Caki2 (cell line): ENCODE results near the gene CDK4. TPM values are rescaled to one million over a fixed set of nuclear protein-coding genes. Genes with fewer than 3 reads are reported as not detected.
"Not testable (repeated sequence)": the region's sequence is repeated elsewhere in the genome, so short reads cannot be mapped to it uniquely, and the experiment has no call there.

Experiments
- DNase-seq: peaks from one replicate; pipeline ENCODE4 v3.0.0-alpha.2; 2015; ENCODE audit warnings: low read depth
- in situ Hi-C: cut with HindIII; loops from 2 replicates; pipeline ENCODE4 v1.10.0; 2016; ENCODE audit warnings: low sequenced_read_pairs, low pct_unique_long_range_greater_than_20kb, mixed read lengths
- total RNA-seq: library from RNA; depleted of rRNA; stranded (reverse); fragments of >200 nt; shearing (Covaris generic); gene quantifications from 2 replicates; pipeline ENCODE4 v1.2.3, GENCODE V29; 2014; ENCODE audit warnings: low replicate concordance

CDK4 gene
- total RNA-seq, 1 experiment from 2014 or later = 654 TPM

GRCh38 chr12:57720606-57721595 lies 31.2 kb downstream of the CDK4 start:
- no peak for DNase-seq
- in situ Hi-C loops = no loop called here

GRCh38 chr12:57719777-57720605 lies 32.1 kb downstream of the CDK4 start:
- in situ Hi-C loops = no loop called here

GRCh38 chr12:57718641-57719528 lies 33.2 kb downstream of the CDK4 start:
- in situ Hi-C loops = no loop called here

More at GRCh38 chr12:57719777-57720605, 32.1 kb downstream of the CDK4 start:
- no peak for DNase-seq

DNA sequence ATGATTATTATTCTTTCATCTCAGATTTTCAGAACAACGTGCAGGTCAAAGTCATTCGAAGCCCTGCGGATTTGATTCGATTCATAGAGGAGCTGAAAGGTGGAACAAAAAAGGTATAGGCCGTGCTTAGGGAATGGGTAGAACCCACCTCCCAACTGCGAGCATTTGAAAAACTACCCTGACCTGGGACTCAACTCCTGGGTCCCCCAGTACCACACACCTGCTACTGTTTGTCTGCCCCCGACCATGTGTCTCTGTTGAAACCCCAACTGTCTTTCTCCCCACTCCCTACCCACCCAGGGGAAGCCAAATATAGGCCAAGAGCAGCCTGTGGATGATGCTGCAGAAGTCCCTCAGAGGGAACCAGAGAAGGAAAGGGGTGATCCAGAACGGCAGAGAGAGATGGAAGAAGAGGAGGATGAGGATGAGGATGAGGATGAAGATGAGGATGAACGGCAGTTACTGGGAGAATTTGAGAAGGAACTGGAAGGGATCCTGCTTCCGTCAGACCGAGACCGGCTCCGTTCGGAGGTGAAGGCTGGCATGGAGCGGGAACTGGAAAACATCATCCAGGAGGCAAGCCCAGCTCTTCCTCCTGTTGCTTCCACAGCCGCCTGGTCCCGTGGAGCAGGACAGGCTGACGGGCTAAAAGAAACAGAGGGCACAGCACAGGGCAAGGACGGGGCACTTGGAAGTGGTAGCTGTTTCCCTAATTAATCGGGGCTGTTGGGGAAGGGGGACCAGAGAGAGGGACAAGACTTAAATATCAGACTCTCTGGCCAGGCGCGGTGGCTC lies 34.1 kb downstream of the CDK4 start:
- DNase-seq = no peak
- in situ Hi-C loops = no loop called here

More at GRCh38 chr12:57718641-57719528, 33.2 kb downstream of the CDK4 start:
- DNase-seq = no peak

GRCh38 chr12:57717131-57717530 lies 35.0 kb downstream of the CDK4 start:
- no peak for DNase-seq
- in situ Hi-C loops = no loop called here

DNA sequence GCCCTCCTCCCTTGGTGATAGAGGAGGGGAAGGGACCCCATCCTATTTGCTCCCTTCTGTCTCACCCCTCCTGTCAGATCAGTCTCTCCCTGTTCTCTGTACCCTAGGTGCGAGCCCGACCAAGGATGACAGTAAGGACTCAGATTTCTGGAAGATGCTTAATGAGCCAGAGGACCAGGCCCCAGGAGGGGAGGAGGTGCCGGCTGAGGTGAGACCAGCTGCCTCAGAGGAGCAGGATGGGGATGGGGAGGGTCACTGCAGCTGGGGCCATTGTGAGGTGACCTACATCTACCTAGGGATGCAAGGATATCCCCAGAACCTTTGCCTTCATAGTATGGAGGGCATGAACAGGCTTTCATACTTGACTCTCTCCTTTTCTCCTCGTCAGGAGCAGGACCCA lies 35.8 kb downstream of the CDK4 start:
- no peak for DNase-seq
- in situ Hi-C loops = no loop called here

GRCh38 chr12:57715786-57716185 lies 36.3 kb downstream of the CDK4 start:
- no peak for DNase-seq
- in situ Hi-C loops = no loop called here

GRCh38 chr12:57715036-57715748 lies 36.9 kb downstream of the CDK4 start:
- in situ Hi-C loops, DNase-seq: not testable (repeated sequence)

DNA sequence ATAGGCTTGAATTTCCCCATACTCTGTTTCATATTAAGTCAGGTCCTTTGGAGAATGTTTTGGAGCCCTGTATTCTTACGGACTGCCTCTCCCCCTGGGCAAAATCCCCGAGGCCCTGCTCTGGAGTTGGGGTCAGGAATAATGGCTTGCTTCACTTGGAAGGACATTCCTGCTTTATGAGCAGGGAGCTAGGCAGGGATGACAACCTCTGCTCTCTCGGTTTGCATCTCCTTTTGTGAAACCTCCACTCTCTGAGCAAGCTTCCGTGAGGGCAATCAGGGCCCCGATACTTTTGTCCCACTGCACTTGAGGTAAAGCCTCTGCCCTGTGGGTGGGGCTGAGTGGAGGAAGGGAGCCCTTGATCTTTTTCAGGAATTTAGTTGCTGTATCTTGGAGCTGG lies 38.9 kb downstream of the CDK4 start:
- in situ Hi-C loops = no loop called here

GRCh38 chr12:57712701-57713100 lies 39.4 kb downstream of the CDK4 start:
- DNase-seq = no peak
- in situ Hi-C loops = no loop called here

More for the DNA sequence above, 38.9 kb downstream of the CDK4 start:
- no peak for DNase-seq

DNA sequence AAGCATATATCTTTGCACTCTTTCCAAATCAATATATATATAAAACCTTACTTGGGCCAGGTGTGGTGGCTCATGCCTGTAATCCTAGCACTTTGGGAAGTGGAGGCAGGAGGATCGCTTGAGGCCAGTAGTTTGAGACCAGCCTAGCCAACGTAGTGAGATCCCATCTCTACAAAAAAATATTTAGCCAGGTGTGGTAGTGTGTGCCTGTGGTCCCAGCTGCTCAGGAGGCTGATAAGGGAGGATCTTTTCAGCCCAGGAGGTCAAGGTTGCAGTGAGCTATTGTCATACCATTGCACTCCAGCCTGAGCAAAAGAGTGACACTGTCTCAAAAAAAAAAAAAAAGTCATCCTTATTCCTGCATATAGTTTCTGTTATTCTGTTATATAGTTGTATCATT lies 43.8 kb downstream of the CDK4 start:
- in situ Hi-C loops = no loop called here
- DNase-seq = no peak

DNA sequence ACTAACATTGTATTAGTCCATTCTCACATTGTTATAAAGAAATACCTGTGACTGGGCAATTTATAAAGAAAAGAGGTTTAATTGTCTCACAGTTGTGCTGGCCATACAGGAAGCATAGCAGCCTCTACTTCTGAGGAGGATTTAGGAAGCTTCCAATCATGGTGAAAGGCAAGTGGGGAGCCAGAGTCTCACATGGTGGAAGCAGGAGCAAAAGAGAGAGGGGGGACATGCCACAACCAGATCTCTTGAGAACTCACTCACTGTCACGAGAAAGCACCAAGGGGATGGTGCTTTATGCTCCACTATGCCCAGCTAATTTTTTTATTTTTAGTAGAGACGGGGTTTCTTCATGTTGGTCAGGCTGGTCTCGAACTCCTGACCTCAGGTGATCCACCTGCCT lies 44.9 kb downstream of the CDK4 start:
- DNase-seq = no peak
- in situ Hi-C loops = no loop called here

- in situ Hi-C loops = no loop called here
- no peak for DNase-seq
Measured at GRCh38 chr12:57700317-57700716, 51.8 kb downstream of the CDK4 start.

DNA sequence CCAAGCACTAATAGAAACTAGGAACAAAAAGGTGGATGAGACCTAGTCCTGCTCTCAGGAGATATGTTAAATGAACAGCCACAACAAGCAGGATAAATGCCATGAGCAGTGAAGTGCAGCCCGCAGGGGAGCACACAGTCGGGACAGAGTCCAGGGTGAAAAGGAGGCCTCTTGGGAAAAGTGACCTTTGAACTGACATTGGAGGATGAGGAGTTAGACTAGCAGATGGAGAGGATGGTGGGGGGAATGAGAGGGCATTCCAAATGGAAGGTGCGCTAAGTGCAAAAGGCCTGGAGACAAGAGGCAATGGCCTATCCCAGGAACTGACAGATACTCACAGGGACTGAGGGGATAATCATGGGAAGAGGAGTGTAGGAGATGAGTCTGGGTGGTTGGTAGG lies 53.7 kb downstream of the CDK4 start:
- no peak for DNase-seq
- in situ Hi-C loops = no loop called here
